Measurements from ENCODE around the gene GIMAP4. TPM values are rescaled to one million over a fixed set of nuclear protein-coding genes. Genes with fewer than 3 reads are reported as not detected.
"Not testable (repeated sequence)": the region's sequence is repeated elsewhere in the genome, so short reads cannot be mapped to it uniquely, and the experiment has no call there.

Gene GIMAP4
- total RNA-seq (10 to 100 TPM; 37.9 to 75.3 TPM), polyA plus RNA-seq (10 to 100 TPM in 1 of 2 donors, 1 to 10 TPM in 1; 3.2 to 29.3 TPM)
- long read RNA-seq, donor 1, transcript GIMAP4-202 (3 exons, 1,569 nt) = minor isoform, 10 of 195 reads
- long read RNA-seq, donor 1, transcript GIMAP4-201 (3 exons, 2,060 nt) = major isoform, 164 of 195 reads
- long read RNA-seq, donor 1, transcript GIMAP4-205 (2 exons, 858 nt) = minor isoform, 5 of 195 reads
- long read RNA-seq, donor 1, partial matches to known transcripts = 14 of 195 reads
- long read RNA-seq, donor 1, other reads (novel, unspliced or antisense) = 2 of 195 reads
- long read RNA-seq, donor 2, transcript GIMAP4-201 (3 exons, 2,060 nt) = major isoform, 39 of 51 reads
- long read RNA-seq, donor 2, partial matches to known transcripts = 8 of 51 reads
- long read RNA-seq, donor 2, other reads (novel, unspliced or antisense) = 0 of 51 reads

- no peak for DNase-seq
- H3K27ac ChIP-seq (ENCODE audit: low read depth in 1 of 2, low read length in 2 of 2) = no peak within 1 kb of the TSS
- intact Hi-C loops (cut with DNase I) = no loop called here
- H3K4me3 ChIP-seq (ENCODE audit: low read length in 2 of 2) = no peak within 1 kb of the TSS
- WGBS, 2 donors = 65 to 67% methylated on average over 9 of the region's 9 CpGs
- no peaks in the 10 kb centered on the region for H3K27me3 ChIP-seq (ENCODE audit: control insufficient read depth in 1 of 2, insufficient read depth in 2 of 2, low read length in 1 of 2)
- H3K9me3 ChIP-seq (ENCODE audit: control insufficient read depth, low read length) = peaks cover 4% of the 10 kb centered on the region
- H3K36me3 ChIP-seq (ENCODE audit: control insufficient read depth in 1 of 2, insufficient read depth in 2 of 2, low read length in 1 of 2) = no peaks in the 10 kb centered on the region
- ATAC-seq (ENCODE audit: low FRiP score) = peak; percentile 8
- no peaks in the 10 kb centered on the region for H3K4me1 ChIP-seq (ENCODE audit: control insufficient read depth in 1 of 2, insufficient read depth in 2 of 2, low read length in 2 of 2)
These were observed at the start of gene GIMAP4 for GRCh38 chr7:150567169-150567568. TSS of gene GIMAP4 (plus strand) at chr7:150567390. CDS start at chr7:150569902, 2,512 bp downstream.

- no peaks in the 10 kb centered on the region for H3K4me1 ChIP-seq (ENCODE audit: control insufficient read depth in 1 of 2, insufficient read depth in 2 of 2, low read length in 2 of 2)
- H3K36me3 ChIP-seq (ENCODE audit: control insufficient read depth in 1 of 2, insufficient read depth in 2 of 2, low read length in 1 of 2) = no peaks in the 10 kb centered on the region
- H3K9me3 ChIP-seq (ENCODE audit: control insufficient read depth, low read length) = no peaks in the 10 kb centered on the region
- H3K27ac ChIP-seq (ENCODE audit: low read depth in 1 of 2, low read length in 2 of 2) = no peak overlapping the region
- DNase-seq (no peak), ATAC-seq (ENCODE audit: low FRiP score) (no peak)
- intact Hi-C loops (cut with DNase I) = no loop called here
- H3K4me3 ChIP-seq (ENCODE audit: low read length in 2 of 2) = no peak overlapping the region
- H3K27me3 ChIP-seq (ENCODE audit: control insufficient read depth in 1 of 2, insufficient read depth in 2 of 2, low read length in 1 of 2) = no peaks in the 10 kb centered on the region
- 42 to 71% methylated on average over 2 of the region's 2 CpGs for WGBS, 2 donors
These were observed 47.9 kb upstream of the GIMAP4 start for GRCh38 chr7:150519310-150519709.

GRCh38 chr7:150520145-150520544, 47.0 kb upstream of the GIMAP4 start:
- DNase-seq = no peak
- WGBS, 2 donors = 84 to 89% methylated on average over 8 of the region's 8 CpGs
- Histone ChIP-seq H3K27ac (ENCODE audit: low read depth in 1 of 2, low read length in 2 of 2) (no peak overlapping the region), H3K4me1 (ENCODE audit: control insufficient read depth in 1 of 2, insufficient read depth in 2 of 2, low read length in 2 of 2) (no peaks in the 10 kb centered on the region), H3K4me3 (ENCODE audit: low read length in 2 of 2) (no peak overlapping the region), H3K36me3 (ENCODE audit: control insufficient read depth in 1 of 2, insufficient read depth in 2 of 2, low read length in 1 of 2) (no peaks in the 10 kb centered on the region), H3K9me3 (ENCODE audit: control insufficient read depth, low read length) (no peaks in the 10 kb centered on the region), H3K27me3 (ENCODE audit: control insufficient read depth in 1 of 2, insufficient read depth in 2 of 2, low read length in 1 of 2) (no peaks in the 10 kb centered on the region)
- intact Hi-C loops (cut with DNase I) = no loop called here
- no peak for ATAC-seq (ENCODE audit: low FRiP score)

GRCh38 chr7:150522931-150523330, 44.3 kb upstream of the GIMAP4 start:
- ATAC-seq (ENCODE audit: low FRiP score); intact Hi-C loops (cut with DNase I); H3K27me3 ChIP-seq (ENCODE audit: control insufficient read depth in 1 of 2, insufficient read depth in 2 of 2, low read length in 1 of 2); H3K4me1 ChIP-seq (ENCODE audit: control insufficient read depth in 1 of 2, insufficient read depth in 2 of 2, low read length in 2 of 2); H3K4me3 ChIP-seq (ENCODE audit: low read length in 2 of 2); H3K36me3 ChIP-seq (ENCODE audit: control insufficient read depth in 1 of 2, insufficient read depth in 2 of 2, low read length in 1 of 2); H3K27ac ChIP-seq (ENCODE audit: low read depth in 1 of 2, low read length in 2 of 2); DNase-seq; H3K9me3 ChIP-seq (ENCODE audit: control insufficient read depth, low read length): not testable (repeated sequence)
- WGBS, 2 donors = 55 to 70% methylated on average over 6 of the region's 6 CpGs

DNA sequence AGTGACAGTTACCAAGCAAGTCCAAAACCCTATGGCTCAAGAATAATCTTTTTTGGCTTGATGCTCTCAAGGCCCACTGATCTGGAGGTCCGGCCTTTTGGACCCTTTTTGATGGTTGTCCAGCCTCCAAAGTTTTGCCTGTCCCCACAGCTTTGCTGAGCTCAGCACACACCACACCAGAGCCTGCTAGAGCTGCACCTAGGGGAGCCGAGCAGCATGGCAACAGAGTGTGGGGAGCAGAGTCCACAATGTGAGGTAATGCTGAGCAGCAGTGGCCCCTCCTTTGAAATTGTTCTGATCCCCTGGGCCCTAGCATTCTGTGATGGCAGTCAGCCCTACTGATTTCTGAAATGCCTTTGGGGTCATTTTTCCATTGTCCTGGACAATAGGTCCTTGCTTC, 43.2 kb upstream of the GIMAP4 start:
- Histone ChIP-seq H3K27ac (ENCODE audit: low read depth in 1 of 2, low read length in 2 of 2) (no peak overlapping the region), H3K4me3 (ENCODE audit: low read length in 2 of 2) (no peak overlapping the region), H3K27me3 (ENCODE audit: control insufficient read depth in 1 of 2, insufficient read depth in 2 of 2, low read length in 1 of 2) (no peaks in the 10 kb centered on the region), H3K36me3 (ENCODE audit: control insufficient read depth in 1 of 2, insufficient read depth in 2 of 2, low read length in 1 of 2) (no peaks in the 10 kb centered on the region), H3K4me1 (ENCODE audit: control insufficient read depth in 1 of 2, insufficient read depth in 2 of 2, low read length in 2 of 2) (no peaks in the 10 kb centered on the region), H3K9me3 (ENCODE audit: control insufficient read depth, low read length) (no peaks in the 10 kb centered on the region)
- 27 to 33% methylated on average over 2 of the region's 2 CpGs for WGBS, 2 donors
- DNase-seq (no peak), ATAC-seq (ENCODE audit: low FRiP score) (no peak)
- intact Hi-C loops (cut with DNase I) = no loop called here

DNA sequence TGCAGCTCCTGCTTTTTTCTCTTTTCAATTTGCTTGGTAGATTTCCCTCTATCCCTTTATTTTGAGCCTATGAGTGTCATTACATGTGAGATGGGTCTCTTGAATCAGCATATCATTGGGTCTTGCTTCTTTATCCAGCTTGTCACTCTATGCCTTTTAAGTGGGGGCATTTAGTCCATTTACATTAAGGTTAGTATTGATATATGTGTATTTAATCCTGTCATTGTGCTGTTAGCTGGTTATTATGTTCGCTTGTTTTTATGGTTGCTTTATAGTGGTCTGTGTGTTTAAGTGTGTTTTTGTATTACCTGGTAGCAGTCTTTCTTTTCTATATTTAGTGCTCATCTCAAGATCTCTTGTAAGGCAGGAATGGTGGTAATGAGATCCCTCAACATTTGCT, 35.5 kb upstream of the GIMAP4 start:
- 86 to 87% methylated on average over 1 of the region's 1 CpG for WGBS, 2 donors
- no peaks in the 10 kb centered on the region for H3K4me1 ChIP-seq (ENCODE audit: control insufficient read depth in 1 of 2, insufficient read depth in 2 of 2, low read length in 2 of 2)
- no peaks in the 10 kb centered on the region for H3K9me3 ChIP-seq (ENCODE audit: control insufficient read depth, low read length)
- DNase-seq (no peak), ATAC-seq (ENCODE audit: low FRiP score) (no peak)
- intact Hi-C loops (cut with DNase I) = no loop called here
- no peaks in the 10 kb centered on the region for H3K27me3 ChIP-seq (ENCODE audit: control insufficient read depth in 1 of 2, insufficient read depth in 2 of 2, low read length in 1 of 2)
- no peak overlapping the region for H3K4me3 ChIP-seq (ENCODE audit: low read length in 2 of 2)
- H3K36me3 ChIP-seq (ENCODE audit: control insufficient read depth in 1 of 2, insufficient read depth in 2 of 2, low read length in 1 of 2) = no peaks in the 10 kb centered on the region
- no peak overlapping the region for H3K27ac ChIP-seq (ENCODE audit: low read depth in 1 of 2, low read length in 2 of 2)

DNA sequence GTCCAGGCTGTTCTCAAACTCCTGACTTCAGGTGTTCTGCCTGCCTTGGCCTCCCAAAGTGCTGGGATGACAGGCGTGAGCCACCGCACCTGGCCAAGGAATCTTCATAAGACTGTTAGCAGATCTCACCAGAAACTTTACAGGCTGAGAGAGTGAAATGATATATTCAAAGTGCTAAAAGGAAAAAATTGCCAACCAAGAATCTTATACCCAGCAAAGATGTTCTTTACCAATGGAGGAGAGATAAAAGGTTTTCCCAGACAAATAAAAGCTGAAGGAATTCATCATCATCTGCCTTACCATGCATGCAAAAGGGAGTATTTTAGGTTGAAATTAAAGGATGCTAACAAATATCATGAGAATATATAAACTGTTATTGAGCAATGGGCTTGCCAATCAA, 28.9 kb upstream of the GIMAP4 start:
- no peak overlapping the region for H3K4me3 ChIP-seq (ENCODE audit: low read length in 2 of 2)
- no peaks in the 10 kb centered on the region for H3K27me3 ChIP-seq (ENCODE audit: control insufficient read depth in 1 of 2, insufficient read depth in 2 of 2, low read length in 1 of 2)
- no peaks in the 10 kb centered on the region for H3K36me3 ChIP-seq (ENCODE audit: control insufficient read depth in 1 of 2, insufficient read depth in 2 of 2, low read length in 1 of 2)
- no peak for ATAC-seq (ENCODE audit: low FRiP score)
- intact Hi-C loops (cut with DNase I) = no loop called here
- WGBS, 2 donors = 86 to 91% methylated on average over 2 of the region's 2 CpGs
- DNase-seq = no peak
- peaks cover 4% of the 10 kb centered on the region for H3K9me3 ChIP-seq (ENCODE audit: control insufficient read depth, low read length)
- H3K27ac ChIP-seq (ENCODE audit: low read depth in 1 of 2, low read length in 2 of 2) = no peak overlapping the region
- H3K4me1 ChIP-seq (ENCODE audit: control insufficient read depth in 1 of 2, insufficient read depth in 2 of 2, low read length in 2 of 2) = no peaks in the 10 kb centered on the region

GRCh38 chr7:150553163-150553562, 14.0 kb upstream of the GIMAP4 start:
- Histone ChIP-seq H3K9me3 (ENCODE audit: control insufficient read depth, low read length) (no peaks in the 10 kb centered on the region), H3K27ac (ENCODE audit: low read depth in 1 of 2, low read length in 2 of 2) (no peak overlapping the region), H3K36me3 (ENCODE audit: control insufficient read depth in 1 of 2, insufficient read depth in 2 of 2, low read length in 1 of 2) (no peaks in the 10 kb centered on the region), H3K4me1 (ENCODE audit: control insufficient read depth in 1 of 2, insufficient read depth in 2 of 2, low read length in 2 of 2) (no peaks in the 10 kb centered on the region), H3K27me3 (ENCODE audit: control insufficient read depth in 1 of 2, insufficient read depth in 2 of 2, low read length in 1 of 2) (peaks cover 0 to 1% of the 10 kb centered on the region in 2 donors), H3K4me3 (ENCODE audit: low read length in 2 of 2) (no peak overlapping the region)
- ATAC-seq (ENCODE audit: low FRiP score) = no peak
- no peak for DNase-seq
- intact Hi-C loops (cut with DNase I) = no loop called here

DNA sequence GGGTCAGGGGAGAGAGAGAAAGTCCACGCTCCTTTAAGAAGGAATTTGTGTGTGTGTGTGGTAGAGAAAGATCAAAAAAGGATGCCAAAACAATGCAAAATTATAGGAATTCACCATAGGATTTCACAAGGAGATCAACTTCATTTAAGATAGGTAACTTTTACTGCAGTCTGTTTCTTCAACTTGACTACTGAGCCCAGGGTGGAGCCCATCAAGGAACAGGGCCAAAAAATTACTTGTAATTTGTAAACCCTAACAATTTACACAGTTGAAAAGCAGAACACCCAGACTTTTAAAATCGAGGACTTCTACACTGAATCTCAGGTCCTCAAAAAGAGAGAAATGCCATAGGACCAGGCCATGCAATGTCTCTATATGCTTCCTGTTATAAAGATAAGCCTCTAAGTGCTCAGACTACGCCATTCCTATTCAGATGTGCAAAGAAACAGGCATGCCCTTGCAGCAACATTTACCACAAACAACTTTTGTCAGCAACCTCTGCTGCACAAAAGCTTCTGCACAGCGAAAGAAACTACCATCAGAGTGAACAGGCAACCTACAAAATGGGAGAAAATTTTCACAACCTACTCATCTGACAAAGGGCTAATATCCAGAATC, 10.6 kb upstream of the GIMAP4 start:
- H3K9me3 ChIP-seq (ENCODE audit: control insufficient read depth, low read length) = peaks cover 2% of the 10 kb centered on the region
- H3K4me3 ChIP-seq (ENCODE audit: low read length in 2 of 2) = no peak overlapping the region
- ATAC-seq (ENCODE audit: low FRiP score) = no peak
- H3K27ac ChIP-seq (ENCODE audit: low read depth in 1 of 2, low read length in 2 of 2) = no peak overlapping the region
- no peaks in the 10 kb centered on the region for H3K36me3 ChIP-seq (ENCODE audit: control insufficient read depth in 1 of 2, insufficient read depth in 2 of 2, low read length in 1 of 2)
- H3K4me1 ChIP-seq (ENCODE audit: control insufficient read depth in 1 of 2, insufficient read depth in 2 of 2, low read length in 2 of 2) = no peaks in the 10 kb centered on the region
- H3K27me3 ChIP-seq (ENCODE audit: control insufficient read depth in 1 of 2, insufficient read depth in 2 of 2, low read length in 1 of 2) = peaks cover 0 to under 1% of the 10 kb centered on the region in 2 donors
- DNase-seq = no peak
- intact Hi-C loops (cut with DNase I) = no loop called here
- WGBS, 2 donors = 43 to 53% methylated on average over 4 of the region's 4 CpGs
